ENCODE results near the gene RAD51B.
A peak's percentile ranks its signal among the peaks of the same experiment; 100 is the strongest.

RAD51B gene

DNA sequence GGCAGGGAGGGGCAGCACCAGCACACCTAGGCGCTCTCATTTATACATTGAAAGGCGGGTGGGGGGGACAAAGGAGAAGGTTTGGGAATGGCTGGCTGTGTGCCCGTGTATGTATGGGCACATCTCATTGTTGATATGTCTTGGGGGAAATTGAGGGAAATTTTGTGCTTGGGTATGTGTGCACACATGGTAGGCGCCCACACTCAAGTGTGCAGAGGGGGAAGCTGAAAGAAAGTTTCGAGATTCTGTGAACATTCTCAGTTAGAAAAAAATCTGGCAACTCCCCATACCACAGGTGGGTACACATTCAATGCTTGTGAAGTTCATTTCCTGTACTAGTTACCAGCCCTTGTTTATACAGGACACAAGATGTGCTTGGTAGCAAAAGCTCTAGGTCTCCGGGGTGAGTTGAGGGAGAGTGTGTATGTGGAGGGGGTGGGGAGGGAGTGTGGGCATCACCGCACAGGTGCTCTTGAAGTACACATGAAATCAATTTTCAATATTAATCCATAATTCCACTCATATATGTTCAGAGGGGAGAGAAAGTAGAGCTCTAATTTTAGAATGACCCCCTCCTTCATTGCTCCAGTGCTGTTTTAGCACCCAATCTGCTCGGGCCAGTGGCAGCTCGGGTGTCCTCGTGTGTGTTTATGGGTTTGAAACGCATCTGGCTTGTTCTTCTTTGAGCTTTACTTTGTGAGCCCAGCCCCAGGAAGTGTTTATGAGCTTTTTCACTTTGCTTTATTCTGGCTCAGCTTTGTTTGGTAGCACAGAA, 687.3 kb downstream of the RAD51B start:
- peak; percentile 66 to 73 for ATAC-seq

DNA sequence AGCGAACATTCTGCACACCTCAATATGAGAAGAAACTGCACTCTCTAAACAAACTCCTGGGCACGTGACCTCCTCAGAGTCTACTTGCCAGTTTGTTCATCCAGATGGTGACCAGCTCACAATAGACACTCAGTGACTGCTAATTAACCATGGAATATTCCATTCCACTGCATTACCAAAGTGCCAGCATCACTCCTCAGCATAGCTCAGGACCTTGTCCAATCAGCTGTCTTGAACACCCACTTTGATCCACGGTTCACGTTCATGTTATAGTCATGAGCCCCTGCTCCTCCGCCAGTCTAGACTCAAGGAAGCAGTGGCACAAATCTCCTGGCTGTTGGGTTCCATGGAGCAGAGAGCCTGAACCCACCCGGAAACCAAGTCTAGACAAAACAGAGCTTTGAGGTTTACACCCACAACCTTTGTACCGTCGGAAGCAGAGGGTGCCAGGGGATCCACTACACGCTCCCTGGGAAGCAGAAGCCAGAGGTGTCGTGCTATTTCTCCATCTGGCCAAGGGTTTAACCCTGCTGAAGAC, 688.0 kb downstream of the RAD51B start:
- no peak for ATAC-seq

DNA sequence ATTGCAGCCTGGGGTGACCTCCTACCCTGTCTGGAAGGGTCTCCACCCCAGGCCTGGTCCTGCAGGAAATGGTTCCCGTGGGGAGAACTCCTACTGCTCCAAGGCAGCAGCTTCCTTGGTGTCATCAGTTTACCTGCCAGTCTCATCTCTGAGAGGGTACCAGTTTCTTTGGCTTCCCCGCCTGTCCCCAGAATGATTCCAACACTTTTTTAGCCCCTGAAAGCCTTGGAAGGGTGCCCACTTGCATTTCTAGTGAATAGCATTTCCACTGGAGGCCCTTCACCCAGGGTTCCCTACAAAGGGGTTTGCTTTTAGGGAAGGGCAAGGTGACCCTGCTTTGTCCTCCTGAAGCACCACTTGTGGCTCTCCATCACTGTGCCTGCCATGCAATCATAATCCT, 689.0 kb downstream of the RAD51B start:
- ATAC-seq, result no peak

DNA sequence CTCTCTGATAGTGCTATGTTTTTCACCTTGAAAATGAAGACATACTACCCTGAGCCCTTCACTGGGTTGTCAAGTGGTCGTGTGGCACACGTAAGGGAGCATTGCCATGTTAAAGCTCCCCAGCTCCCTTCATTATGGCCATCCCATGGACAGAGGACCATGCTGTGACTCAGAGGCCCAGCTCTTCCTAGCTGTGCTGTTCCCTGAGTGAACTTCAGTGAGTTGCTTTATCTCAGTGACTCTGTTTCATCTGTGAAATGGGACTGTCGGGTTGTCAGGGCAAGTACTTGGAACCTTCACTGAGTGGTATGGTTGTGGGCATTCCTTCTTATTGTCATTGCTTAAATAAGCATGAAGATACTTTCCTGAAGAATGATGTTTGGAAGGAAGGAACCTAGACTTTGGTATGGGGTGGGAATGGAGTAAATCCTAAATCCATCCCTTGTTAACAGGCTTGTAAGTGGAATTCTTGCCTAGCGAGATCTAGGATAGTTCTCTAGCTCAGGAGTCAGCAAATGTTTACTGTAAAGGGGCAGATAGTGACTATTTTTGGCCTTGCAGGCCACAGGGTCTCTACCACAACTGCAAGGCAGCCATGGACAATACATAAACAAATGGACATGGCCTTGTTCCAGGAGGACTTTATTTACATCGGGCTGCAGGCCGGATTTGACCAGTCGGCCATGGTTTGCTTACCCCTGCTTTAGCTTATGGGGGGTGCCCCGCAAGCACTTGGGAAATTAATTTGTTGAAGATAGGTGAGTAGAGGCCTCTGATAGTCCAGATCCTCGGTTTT, 689.8 kb downstream of the RAD51B start:
- ATAC-seq, result no peak

DNA sequence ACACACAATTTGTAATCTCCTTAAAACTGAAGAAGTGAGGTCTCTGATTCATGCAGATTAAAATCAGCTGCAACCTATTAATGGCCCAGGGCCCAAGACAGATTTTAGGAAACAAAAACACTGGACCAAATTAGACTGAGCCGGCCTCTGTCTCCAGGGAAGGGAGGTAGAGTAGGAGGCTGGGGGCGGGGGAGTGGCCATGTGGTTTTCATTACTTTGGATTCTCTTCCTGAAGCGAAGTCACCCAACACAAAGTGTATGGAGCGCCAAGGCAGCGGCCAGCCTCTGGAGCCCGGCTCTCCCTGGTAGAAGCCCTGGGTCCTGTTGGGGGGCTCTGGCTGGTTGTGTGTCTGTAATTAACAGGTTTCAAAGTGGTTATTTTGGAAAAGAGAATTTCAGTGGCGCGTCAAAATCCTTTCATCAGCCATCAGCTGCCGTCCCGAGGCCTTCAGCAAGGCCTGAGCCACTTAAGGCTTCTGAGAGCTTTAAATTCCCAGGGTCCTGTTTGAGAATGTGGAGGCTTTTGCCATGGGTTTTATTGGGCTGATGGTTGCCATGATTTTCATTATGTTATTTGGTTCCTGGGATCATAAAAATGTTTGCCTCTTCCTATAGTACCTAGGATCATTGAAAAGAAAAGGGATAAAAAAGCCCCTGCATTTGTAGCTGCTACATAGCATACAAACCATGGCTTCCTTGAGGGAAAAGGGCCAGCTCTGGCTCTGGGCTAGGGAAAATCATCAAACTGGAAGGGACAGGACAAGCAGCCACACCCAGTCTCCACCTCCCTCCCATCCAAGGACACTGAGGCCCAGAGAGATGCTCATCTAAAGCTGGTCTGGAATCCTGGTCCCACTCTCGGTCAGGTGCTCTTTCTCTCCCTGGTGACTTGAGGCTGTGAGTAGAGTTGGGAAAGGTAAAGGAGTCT, 690.9 kb downstream of the RAD51B start:
- no peak for ATAC-seq

DNA sequence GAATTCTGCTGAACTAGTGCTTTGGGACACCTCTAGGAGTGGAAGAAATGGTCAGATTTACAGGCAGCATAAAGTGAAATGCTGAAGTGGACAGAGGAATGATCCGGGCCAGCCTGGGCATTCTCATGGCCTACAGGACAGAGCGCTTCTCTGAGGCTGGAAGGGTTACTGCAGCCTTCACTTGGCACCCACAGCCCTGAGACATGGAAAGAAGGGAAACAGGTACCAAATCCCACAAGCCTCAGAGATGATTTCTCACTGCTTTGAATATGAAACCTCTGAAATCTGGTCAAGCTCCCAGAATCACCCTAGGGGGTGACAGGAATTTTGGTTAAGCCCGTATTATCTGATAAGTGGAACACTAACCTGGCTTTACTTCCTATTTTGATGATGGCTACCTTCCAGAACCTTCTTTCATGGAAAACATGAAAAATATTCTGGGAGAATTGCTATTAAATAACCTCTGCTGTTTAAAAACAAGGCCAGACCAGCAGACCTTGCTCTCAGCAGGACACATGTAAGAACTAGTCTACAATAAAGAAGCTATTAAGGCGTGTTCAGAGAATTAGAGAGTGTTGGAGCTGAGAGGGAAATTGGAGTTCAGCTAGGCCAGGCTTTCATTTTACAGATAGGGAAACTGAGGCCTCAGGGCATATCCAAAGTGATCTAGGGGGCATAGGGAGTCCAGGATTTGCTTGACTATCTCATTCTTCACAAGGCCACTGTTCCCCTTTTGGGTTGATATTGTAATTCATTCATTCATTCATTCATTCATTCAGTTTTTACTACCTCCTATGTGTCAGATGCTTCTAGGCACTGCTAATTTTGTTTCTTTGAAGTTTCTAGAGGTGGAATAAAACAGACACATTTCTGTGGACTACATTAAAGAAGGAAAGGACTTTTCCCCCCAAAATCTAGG, 691.8 kb downstream of the RAD51B start:
- ATAC-seq, result no peak

DNA sequence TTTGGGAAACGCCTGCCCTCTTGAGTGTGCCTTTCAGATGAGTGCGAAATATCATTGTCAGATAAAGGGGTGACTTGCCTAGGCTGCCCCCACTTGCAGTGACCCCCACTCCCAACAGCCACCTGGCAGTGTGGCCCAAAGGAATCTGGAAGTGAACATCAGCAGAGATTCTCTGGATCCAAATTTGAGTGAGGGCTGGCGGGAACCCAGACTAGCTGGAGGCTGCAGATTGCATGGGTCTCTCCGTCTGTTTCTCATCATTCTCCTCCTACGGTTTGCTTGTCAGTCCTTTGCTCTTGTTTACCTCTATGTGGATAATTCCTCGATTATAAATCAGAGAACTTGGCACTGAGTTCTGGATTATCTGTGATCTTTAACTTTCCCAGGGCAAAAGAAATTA, 692.5 kb downstream of the RAD51B start:
- ATAC-seq, result no peak

DNA sequence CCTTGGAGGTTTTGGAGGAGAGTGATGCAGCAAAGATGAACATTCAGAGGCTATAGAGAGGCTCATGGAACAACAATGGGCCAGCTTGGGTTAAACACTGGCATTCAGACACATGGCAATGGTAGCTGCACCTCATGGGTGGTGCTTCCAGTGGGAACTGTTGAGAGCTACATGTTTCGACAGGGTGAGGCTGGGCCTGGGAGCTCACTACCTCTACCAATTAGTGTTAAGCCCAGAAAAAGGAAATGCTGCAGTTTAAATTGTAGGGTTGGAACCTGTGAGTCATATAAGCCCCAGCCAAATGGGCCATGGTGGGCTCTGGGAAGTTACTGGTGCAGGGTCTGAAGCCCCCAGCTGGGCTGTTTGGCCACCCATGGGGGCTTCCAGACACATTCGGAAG, 693.6 kb downstream of the RAD51B start:
- ATAC-seq, result no peak

DNA sequence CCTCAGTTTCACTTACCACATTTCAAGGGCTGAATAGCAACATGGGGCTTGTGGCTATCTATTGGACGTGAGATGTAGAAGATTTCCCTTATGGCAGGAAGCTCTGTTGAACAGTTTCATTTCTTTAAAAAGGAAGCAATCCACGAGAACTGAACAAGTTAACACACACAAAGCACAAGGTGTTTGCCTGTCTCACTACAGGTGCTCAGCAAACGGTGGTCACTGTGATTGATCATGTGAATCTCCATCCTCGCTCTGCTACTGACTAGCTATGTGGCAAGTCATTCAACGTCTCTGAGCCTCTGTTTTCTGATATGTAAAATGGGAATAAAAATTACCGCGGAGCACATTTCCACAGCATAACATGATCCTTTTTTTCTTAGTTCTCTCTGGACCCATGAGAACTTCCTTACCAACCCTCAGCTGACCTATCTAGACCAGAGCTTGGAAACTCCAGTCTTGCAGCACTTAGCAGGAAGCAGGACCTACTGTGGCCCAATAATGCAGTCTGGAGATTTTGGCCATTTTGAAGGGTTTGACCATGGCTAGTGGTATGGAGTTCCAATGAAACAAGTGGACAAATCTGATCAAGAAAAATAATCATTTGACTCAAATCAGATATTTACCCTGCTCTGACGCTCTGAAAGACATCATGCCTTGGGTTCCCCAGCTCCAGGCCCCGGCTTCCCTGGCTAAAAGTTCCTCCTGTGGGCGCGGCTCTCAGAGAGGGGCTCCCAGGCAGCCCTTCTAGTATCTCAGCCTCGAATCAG, 694.4 kb downstream of the RAD51B start:
- ATAC-seq, result peak in 1 of 2 donors; percentile 43

DNA sequence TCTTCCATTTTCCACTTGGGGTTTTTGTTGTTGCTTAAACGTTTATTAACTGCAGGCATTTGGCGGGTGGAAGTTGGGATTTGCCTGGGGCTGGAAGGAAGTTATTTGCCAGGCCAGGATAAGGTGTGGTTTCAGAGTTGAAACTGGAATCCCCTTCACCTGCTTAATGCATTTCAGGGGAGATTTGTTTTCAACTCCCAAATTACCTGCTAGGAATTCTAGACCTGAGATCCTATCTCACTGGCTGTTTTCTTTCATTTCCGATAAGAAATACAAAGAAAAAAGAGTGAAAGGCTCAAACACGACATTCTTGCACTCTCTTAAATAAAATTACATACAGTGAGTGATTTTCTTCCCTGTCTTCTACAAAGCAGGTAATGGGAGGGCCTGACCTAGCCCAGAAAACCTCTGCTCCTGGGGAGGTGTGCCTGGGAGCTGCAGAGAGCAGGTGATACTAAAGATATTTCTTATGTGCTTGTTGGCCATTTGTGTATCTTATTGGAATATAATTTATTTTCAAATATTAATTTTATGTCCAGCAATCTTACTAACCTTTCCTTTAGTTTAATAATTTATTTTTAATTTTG, 695.1 kb downstream of the RAD51B start:
- no peak for ATAC-seq

DNA sequence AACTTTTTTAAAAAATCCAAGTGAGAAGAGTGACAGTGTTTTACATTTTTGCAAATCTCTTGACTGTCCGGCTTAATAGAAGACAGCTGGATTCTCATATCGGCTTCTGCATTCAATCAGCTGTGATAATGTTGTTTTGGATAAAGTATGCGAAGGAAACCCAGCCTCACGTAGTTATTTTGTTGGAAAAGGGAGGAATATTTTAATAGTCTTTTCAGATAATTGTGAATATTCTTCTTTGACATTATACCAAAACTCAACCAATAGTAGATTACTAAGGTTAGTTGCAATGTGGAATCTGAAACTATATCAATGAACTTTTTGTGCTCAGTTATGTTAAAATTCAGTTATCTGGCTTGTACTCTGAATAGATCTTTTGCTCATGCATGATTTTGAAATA, 696.8 kb downstream of the RAD51B start:
- no peak for ATAC-seq

DNA sequence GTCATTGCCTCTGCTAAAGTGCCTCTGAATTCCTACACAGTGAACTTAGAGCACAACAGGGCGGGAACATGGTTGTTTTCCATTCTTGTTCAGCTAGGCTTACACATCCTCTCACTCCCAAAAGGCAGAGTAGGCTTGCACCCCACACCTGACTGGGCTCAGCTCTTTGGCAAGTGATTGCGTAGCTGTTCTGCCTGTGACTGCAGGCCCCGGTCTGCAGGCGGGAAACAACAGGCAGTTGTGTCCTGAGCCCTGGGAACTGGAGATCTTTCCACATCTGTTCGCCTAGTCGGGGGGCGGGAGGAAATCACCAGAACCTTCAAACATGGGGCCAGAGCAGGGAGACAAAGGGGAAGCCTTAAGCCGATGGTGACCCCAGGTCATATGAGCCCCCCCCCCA, 698.6 kb downstream of the RAD51B start:
- no peak for ATAC-seq

DNA sequence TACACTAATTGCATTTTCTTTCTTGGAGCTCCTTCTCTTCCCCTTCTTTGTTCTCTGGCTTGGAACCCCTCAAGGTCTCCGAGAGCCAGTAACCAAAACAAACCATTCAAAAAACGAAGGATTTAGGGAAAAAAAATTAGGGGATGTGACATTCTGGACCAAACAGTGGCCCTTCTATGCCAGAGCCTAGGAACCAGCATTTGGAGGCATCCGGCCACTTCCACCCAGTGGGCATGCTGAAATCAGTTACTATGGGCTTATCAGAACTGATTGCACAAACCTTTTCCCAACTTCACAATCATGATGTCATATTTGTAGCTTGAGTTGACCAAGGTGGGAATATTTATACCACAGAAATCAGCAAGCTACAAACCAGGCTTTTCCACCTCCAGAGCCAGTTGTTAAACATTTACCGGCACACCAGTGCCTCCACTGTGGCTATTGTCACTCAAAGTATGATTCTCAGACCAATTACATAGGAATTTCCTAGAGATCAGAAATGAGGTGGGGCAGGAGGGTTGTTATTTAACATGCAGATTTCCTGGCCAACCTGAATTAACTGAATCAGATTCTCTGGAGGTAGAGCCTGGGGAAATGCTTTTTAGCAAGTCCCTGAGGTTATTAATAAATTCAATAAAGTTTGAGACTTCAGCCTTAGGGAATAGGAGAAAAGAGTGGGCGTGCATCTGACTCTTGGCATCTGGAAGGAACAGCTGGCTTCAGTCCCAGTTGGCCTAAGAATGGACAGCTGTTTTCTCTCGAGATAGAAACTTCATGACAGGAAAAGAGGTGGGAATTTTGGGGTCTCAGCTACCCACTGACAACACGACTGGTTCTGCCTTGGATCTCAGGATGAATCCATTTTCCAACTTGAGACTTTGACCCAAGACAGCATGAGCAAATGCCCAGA, 699.4 kb downstream of the RAD51B start:
- no peak for ATAC-seq

DNA sequence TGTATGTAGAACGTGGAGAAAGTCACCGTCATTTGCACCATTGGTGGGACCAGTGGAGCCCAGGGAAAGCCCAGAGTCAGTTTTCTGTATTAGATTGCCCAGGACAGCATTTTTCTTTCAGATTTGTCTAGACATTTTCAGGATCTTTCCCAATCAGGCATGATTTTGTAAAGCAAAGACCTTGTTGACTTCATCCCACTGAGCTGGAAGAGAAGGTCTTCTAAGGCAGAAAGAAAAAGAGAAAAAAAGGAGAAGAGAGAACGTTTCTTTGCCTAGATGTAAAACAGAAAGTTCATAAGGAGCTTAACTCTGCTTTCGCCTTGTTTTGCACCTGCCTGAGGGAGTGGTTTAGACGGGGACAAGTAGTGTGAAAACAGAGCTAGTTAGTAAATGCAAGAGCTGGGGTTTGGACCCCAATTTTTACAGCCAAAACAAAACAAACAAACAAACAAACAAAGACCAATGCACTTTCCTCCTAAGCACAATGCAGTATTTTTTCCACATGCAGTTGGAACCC, 700.1 kb downstream of the RAD51B start:
- ATAC-seq, result no peak

DNA sequence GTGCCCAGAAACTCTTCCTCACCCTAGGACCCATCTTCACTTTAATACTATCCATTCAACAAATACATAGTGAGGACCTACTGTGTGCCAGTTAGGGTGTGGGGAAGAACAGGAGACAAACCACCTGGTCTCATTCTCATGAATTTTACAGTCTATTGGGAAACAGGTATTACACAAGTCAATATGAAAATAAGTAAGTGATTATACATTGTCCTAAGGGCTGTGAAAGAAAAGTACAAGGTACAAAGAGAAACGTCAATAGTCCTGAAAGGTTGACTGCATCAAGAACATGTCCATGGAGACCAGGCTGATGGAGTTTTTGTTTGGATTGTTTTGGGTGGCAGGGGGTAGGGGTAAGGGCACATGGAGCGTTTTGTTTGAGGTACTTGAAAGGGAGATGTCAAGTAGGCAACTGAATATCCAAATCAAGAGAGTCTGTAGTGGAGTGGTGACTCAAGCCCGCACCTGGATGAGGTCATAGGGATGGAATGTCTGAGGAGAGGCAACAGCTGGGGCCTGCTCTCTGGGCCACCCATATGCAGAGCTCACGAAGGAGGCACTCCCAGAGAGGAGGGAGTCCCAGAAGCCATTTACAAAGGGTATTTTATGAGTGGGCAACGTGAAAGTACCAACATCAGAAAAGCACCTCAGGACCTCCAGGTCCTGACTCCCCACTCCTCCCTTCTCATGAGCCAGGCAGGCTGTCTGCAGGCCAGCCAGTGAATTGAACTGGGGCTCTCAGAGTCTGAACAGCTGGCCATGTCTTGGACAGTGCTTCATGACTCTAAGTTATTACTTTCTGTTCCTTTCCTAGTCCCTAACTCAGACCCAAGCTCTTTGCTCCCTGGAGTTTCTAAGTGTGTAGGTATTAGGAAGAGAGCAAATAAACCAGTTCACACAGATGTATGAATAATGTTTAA, 701.3 kb downstream of the RAD51B start:
- no peak for ATAC-seq

DNA sequence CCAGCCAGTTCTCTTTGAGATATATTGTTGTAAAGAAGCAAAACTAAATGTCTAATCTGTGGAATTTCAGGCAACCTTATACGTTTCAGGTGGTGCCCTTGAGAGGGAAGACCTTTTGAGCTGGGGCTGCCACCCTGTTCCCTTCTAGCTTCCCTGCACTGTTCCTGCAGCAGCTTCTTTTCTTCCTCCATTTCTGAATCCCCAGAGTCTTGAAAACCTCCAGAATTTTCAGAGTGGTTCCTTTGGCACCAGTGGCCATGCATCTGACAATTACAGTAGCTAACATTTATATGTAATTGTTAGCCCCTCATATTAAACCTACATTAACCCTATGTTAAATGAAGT, 702.0 kb downstream of the RAD51B start:
- ATAC-seq, result no peak

DNA sequence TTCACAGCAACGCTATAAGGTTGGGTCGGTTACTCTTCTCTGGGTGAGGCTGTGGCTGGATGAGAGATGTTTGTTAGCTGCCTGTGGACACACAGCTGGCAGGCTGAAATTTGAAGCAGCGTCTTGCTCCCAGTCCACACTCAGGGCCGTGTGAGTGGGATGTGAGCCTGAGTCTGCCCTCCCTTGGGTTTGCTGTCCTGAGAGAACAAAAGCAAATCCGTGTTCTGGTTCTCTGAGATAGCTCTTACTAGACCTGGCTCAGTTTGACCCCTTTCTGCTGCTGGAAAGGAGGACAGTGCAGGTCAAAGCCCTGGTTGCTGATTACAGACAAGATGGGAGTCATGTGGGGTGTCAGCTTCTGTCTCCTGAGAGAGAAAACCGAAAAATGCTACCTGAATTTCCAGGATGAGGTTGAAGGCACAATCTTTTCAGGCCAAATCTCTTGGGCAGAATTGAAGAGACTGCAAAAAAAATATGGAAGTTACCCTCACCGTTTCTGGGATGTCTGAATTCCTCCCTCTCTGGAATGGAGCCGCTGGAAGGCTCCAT, 702.5 kb downstream of the RAD51B start:
- ATAC-seq, result no peak

Data from activated CD4-positive, CD25-positive, alpha-beta regulatory T cell treated with anti-CD3 and anti-CD28 coated beads, Interleukin-2, amount 50 U/mL, for 24 hours (primary cell).